Natural killer cell treated with Interleukin-12 subunit alpha and Interleukin-12 subunit beta and Interleukin-15 and Interleukin-18, amount 100 ng/mL, for 72 hours (primary cell): ENCODE results near the gene GATA2. TPM values are rescaled to one million over a fixed set of nuclear protein-coding genes. Genes with fewer than 3 reads are reported as not detected.
A peak's percentile ranks its signal among the peaks of the same experiment; 100 is the strongest.

ENCODE experiments used
- ATAC-seq, 2 donors: fragments of 150-1000 bp; cut with Tn5 transposase in 1 of 2; sonication (Bioruptor Pico), chemical (Tn5 transposase) in 1 of 2; 2 replicates each; pipeline ENCODE4 v1.10.0; 2021
- DNase-seq: peaks from one replicate; pipeline ENCODE4 v3.0.0; 2022; ENCODE audit warnings: low spot score
- H3K27ac Mint-ChIP-seq, 2 donors: 1 replicate in 1 of 2; 2 replicates in 1 of 2; pipeline ENCODE4 v1.8.0; 2022; ENCODE audit warnings: mixed read lengths in 2 of 2, mild to moderate bottlenecking in 1 of 2, moderate library complexity in 1 of 2
- H3K27me3 Mint-ChIP-seq, 2 donors: 1 replicate in 1 of 2; 2 replicates in 1 of 2; pipeline ENCODE4 v1.8.0; 2022; ENCODE audit warnings: mixed read lengths in 2 of 2
- H3K36me3 Mint-ChIP-seq: one replicate; pipeline ENCODE4 v1.8.0; 2022; ENCODE audit warnings: mixed read lengths
- H3K4me1 Mint-ChIP-seq, 2 donors: 1 replicate in 1 of 2; 2 replicates in 1 of 2; pipeline ENCODE4 v1.8.0; 2022; ENCODE audit warnings: low read depth in 2 of 2, mixed read lengths in 2 of 2, mild to moderate bottlenecking in 1 of 2
- H3K4me3 Mint-ChIP-seq: one replicate; pipeline ENCODE4 v1.8.0; 2022; ENCODE audit warnings: mixed read lengths
- H3K9me3 Mint-ChIP-seq: 2 replicates; pipeline ENCODE4 v1.8.0; 2022; ENCODE audit warnings: mixed read lengths
- total RNA-seq, 2 donors: library from RNA; stranded (reverse); gene quantifications; one replicate each; pipeline ENCODE4 v1.2.3, GENCODE V29; 2022

The GATA2 gene
- total RNA-seq, 2 donors from 2014 or later = 1.6 to 72.7 TPM

DNA sequence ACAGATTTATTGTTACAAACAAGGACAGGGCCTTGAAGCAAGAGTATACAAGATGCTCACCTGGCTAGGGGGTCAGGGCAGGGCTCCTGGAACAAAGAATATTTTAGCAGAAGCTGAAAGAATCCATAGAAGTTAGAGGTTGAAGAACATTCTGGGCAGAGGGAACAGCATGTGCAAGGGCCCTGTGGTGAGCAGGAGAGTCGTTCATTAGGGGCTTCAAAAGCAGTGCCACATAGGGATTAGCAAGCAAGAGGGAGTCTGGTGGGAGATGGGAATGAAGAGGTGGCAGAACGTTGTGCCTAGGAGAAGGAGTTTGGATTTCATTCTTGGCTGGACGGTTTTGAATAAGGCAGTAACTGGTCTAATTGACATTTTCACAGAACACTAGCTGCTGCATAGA, 49.2 kb downstream of the GATA2 start:
- Mint-ChIP-seq H3K4me1 (peaks cover 32 to 36% of the 10 kb centered on the region in 2 donors), H3K9me3 (peaks cover 21% of the 10 kb centered on the region), H3K27me3 (peaks cover 11 to 17% of the 10 kb centered on the region in 2 donors), H3K4me3 (no peak overlapping the region), H3K36me3 (peaks cover 12% of the 10 kb centered on the region), H3K27ac (no peak overlapping the region)
- ATAC-seq = no peak
- DNase-seq = no peak

DNA sequence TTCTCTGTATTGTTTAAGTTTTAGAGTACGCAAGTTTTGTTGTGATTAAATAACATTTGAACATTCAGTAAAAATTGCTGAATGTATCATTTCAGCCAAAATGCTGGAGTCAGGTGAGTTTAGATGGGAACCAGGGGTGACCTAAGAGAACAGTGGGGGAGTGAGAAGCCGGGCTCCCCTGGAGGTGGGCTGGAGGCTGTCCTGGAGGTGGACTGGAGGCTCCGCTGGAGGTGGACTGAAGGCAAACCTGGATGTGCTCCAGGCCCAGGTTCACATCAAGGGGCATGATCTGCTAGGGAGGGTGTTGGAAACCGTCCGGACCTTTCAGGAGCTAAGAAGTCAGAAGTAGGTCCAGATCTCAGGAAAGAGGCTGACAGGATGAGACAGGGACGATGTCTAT, 50.1 kb downstream of the GATA2 start:
- Mint-ChIP-seq H3K4me3 (no peak overlapping the region), H3K4me1 (peaks cover 26 to 30% of the 10 kb centered on the region in 2 donors), H3K9me3 (peaks cover 16% of the 10 kb centered on the region), H3K27me3 (peaks cover 11 to 17% of the 10 kb centered on the region in 2 donors), H3K36me3 (peaks cover 6% of the 10 kb centered on the region), H3K27ac (no peak overlapping the region)
- ATAC-seq (no peak), DNase-seq (no peak)

DNA sequence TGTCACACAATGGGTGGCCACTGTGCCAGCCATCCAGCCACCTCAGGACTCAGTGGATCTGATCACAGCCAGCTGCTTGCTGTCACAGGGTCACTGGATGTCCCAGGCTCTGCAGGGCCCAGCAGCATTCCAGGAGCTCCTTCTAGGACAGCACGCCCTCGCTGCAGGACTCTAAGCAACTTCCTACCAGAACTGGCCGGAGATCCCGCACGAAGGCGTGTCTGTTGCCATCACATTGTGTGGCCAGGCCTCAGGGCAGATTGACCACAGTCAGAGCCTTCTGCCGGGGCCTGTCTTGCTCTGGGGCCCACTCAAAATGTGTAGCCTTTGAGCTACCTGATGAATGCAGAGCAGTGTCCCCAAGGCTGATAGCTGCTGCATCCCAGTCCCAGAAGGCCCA, 50.9 kb downstream of the GATA2 start:
- Mint-ChIP-seq H3K27me3 (peaks cover 11 to 17% of the 10 kb centered on the region in 2 donors), H3K4me3 (no peak overlapping the region), H3K4me1 (peaks cover 19 to 22% of the 10 kb centered on the region in 2 donors), H3K36me3 (peaks cover 1% of the 10 kb centered on the region), H3K9me3 (peaks cover 12% of the 10 kb centered on the region), H3K27ac (no peak overlapping the region)
- ATAC-seq = no peak
- no peak for DNase-seq

DNA sequence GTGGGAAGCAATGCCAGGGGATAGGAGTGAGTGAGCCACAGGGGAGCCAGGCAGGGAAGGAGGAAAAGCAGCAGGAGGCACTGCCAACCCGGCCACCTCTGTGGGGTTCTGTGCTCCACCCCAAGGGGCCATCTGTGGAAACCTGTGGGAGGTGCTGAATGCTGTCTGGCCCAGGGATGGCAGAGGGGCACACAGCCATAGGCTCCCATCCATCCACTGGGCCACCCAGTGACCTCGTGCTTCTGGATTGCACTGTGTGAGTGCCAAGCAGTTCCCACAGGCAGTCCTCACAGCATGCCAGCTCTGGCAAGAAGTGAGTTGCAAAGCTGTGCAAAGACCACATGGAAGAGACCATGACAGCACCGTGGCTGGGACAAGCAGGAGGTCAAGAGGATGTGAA, 53.8 kb downstream of the GATA2 start:
- no peak overlapping the region for H3K4me3 Mint-ChIP-seq
- H3K9me3 Mint-ChIP-seq = no peaks in the 10 kb centered on the region
- DNase-seq (no peak), ATAC-seq (no peak)
- H3K27ac Mint-ChIP-seq = no peak overlapping the region
- peaks cover 22 to 29% of the 10 kb centered on the region in 2 donors for H3K27me3 Mint-ChIP-seq
- no peaks in the 10 kb centered on the region for H3K36me3 Mint-ChIP-seq
- H3K4me1 Mint-ChIP-seq = peaks cover 0 to 4% of the 10 kb centered on the region in 2 donors

DNA sequence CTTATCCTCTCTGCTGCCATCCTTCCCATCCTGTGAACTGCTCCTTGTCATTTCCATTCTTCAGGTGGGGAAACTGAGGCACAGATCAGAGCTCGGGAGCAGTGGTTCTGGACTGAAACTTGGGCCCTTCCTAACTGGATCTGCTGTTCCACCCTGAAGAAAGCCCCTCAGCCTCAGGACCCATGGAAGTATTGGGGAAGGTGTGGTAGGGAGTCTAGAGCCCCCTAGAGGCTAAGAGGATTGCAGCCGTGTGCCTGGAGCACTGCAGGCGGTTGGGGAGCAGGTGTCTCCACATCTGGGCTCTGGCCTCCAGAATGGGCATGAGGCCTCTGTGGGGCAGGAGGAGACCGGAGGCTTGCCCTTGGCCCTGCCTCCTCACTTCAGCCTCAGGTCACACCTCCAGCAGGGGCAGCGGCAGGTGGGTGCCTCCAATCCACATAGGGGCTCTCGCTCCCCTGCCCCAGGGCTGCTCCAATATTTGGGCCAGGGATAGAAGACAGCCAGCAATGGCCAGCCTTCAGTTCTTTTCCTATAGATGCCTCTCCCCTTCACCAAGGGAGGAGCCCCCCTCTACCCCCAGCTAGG, 54.4 kb downstream of the GATA2 start:
- DNase-seq (no peak), ATAC-seq (peak in 1 of 2 donors; percentile 18)
- H3K27ac Mint-ChIP-seq = no peak overlapping the region
- peaks cover 22 to 29% of the 10 kb centered on the region in 2 donors for H3K27me3 Mint-ChIP-seq
- no peaks in the 10 kb centered on the region for H3K9me3 Mint-ChIP-seq
- H3K4me3 Mint-ChIP-seq = no peak overlapping the region
- no peaks in the 10 kb centered on the region for H3K4me1 Mint-ChIP-seq
- H3K36me3 Mint-ChIP-seq = no peaks in the 10 kb centered on the region

DNA sequence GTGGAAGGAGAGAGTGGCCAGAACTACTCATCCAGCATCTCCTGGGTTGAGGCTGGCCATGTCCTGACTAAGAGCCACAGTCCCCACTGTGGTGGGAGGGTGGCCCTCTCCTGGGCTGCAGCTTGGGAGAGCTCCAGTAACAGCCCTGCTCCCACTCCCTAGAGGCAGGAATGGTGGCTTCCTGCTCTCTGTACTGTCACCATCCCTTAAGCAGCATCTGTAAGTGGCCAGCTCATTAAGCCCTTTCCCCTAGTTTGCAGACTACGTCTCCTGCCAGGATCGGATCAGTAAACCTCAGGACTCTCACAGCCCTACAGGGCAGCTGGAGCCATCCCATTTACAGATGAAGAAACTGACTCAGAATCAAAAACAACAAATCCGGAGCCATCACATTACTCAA, 56.8 kb downstream of the GATA2 start:
- H3K4me1 Mint-ChIP-seq = peaks cover 6 to 11% of the 10 kb centered on the region in 2 donors
- H3K4me3 Mint-ChIP-seq = no peak overlapping the region
- no peak overlapping the region for H3K27ac Mint-ChIP-seq
- no peaks in the 10 kb centered on the region for H3K9me3 Mint-ChIP-seq
- no peak for ATAC-seq
- peaks cover 33 to 41% of the 10 kb centered on the region in 2 donors for H3K27me3 Mint-ChIP-seq
- no peak for DNase-seq
- peaks cover 6% of the 10 kb centered on the region for H3K36me3 Mint-ChIP-seq

DNA sequence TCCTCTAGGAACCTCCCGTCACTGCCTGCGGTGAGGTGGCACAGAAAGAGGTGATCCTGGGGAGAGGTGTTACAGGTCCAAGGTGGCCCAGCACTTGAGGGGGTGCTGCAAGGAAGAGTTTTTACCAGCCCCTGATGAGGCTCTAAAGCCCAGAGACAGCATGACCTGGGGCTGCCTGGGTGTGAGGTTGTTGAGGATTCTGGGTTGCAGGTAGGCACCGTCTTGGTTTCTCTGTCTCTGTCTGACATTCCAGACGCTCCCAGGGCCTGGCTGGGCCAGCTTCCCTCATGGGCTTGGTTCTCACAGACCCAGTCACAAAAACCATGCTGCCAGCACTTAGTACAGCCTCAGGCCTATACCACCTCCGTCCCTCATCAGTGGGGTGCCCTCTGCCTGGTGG, 57.4 kb downstream of the GATA2 start:
- DNase-seq = no peak
- Mint-ChIP-seq H3K27me3 (peaks cover 34 to 45% of the 10 kb centered on the region in 2 donors), H3K27ac (no peak overlapping the region), H3K9me3 (no peaks in the 10 kb centered on the region), H3K4me1 (peaks cover 6 to 11% of the 10 kb centered on the region in 2 donors), H3K4me3 (no peak overlapping the region), H3K36me3 (peaks cover 6% of the 10 kb centered on the region)
- ATAC-seq = peak in 1 of 2 donors; percentile 14

DNA sequence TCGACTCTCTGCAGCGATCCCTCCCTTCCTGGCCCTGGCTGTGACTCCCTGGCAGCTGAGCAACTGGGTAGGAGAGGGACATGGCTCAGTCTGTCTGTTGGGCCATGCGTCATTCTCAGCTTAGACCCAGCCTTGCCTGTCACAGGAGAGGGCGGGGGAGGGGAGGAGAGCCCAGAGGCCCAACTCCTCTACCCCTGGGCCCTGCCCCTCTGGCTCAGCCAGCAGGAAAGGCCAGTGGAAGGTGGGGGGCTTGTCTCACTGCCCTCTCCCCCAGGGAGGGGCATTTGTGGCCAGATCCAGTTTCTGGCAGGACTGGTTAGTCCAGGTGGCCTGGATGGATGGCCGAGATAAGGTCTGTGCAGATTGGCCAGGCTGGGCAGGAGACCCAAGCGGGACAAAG, 57.9 kb downstream of the GATA2 start:
- H3K36me3 Mint-ChIP-seq = peaks cover 6% of the 10 kb centered on the region
- H3K9me3 Mint-ChIP-seq = no peaks in the 10 kb centered on the region
- DNase-seq = no peak
- H3K27ac Mint-ChIP-seq = no peak overlapping the region
- ATAC-seq = no peak
- H3K4me3 Mint-ChIP-seq = no peak overlapping the region
- peaks cover 36 to 45% of the 10 kb centered on the region in 2 donors for H3K27me3 Mint-ChIP-seq
- peaks cover 6 to 11% of the 10 kb centered on the region in 2 donors for H3K4me1 Mint-ChIP-seq

DNA sequence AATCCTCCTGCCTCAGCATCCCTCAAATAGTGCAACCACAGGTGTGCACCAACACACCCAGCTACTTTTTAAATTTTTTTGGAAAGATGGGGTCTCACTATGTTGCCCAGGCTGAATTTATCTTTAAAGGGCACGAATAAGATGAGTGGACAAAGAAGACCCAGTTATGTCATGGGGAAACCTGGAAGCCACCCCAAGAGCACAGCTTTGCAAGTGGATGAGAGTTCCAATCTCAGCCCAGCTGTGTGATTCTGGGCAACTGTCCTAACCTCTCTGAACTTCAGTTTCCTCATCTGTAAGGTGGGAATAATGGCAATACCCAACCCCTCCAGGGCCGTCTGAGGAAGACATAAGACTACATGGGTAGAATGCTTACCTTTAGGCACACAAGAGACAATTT, 58.5 kb downstream of the GATA2 start:
- Mint-ChIP-seq H3K4me3 (no peak overlapping the region), H3K27me3 (peaks cover 37 to 40% of the 10 kb centered on the region in 2 donors), H3K4me1 (peaks cover 6 to 11% of the 10 kb centered on the region in 2 donors), H3K9me3 (no peaks in the 10 kb centered on the region), H3K36me3 (peaks cover 6% of the 10 kb centered on the region), H3K27ac (no peak overlapping the region)
- ATAC-seq (no peak), DNase-seq (no peak)

DNA sequence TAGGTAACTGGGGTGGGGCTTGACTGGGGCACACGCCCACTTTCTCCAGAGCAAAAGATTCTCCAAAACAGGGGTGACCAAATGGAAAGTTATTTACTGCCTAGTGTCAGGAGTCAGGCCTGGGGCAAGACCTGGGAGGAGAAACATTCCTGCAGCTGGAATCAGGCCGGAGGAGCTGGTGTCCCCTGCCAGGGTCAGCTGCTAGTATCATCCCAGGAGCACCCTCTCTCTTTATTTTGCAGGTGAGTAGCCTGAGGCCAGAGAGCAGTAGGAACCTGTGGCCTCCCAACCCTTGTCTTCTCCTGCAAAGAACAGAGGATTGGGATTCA, 59.2 kb downstream of the GATA2 start:
- no peak overlapping the region for H3K4me3 Mint-ChIP-seq
- no peaks in the 10 kb centered on the region for H3K9me3 Mint-ChIP-seq
- peaks cover 6% of the 10 kb centered on the region for H3K36me3 Mint-ChIP-seq
- no peak for ATAC-seq
- no peak overlapping the region for H3K27ac Mint-ChIP-seq
- H3K4me1 Mint-ChIP-seq = peaks cover 6 to 11% of the 10 kb centered on the region in 2 donors
- DNase-seq = no peak
- H3K27me3 Mint-ChIP-seq = peaks cover 32 to 34% of the 10 kb centered on the region in 2 donors

DNA sequence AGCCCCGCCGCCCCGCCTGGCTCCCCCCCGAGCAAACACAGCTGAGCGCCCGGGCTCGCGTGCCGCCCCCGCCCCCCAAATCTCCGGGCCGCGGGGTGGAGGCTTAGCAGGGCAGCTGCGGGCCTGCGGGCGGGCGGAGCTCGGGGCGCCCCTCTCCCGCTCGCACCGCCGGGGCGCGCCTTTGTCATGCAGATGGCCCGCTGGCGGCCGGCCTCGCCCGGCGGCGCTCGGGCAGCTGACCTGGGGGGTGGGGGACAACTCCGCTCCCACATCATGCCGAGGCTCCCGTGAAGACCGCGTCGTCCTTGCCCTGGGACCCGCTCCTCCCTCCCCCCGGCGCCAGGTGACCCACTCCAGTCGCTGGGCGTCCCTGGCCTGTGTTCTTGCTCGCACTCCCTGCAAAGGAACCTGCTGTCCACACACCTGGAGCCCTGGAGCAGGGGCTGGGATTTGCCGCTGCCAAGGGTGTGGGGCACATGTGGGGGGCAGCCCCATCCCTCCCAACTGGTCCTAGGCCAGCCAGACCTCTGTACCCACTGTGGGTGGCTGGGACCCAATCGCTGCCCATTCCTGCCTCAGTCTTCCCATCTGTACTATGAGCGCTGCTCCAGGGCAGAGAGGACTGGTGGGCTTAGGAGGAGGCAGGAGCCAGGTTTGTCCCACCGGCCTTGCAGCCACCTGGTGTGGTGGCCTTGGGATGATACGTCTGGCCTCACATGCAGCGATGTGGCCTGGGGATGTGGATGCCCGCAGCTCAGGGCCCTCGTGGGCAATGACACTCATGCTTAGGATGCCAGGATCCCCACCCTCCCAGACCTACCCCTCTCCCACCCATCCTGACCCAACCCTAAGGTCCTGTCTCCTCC, 59.8 kb downstream of the GATA2 start:
- Mint-ChIP-seq H3K27ac (no peak overlapping the region), H3K27me3 (peaks cover 34 to 36% of the 10 kb centered on the region in 2 donors), H3K9me3 (no peaks in the 10 kb centered on the region), H3K4me1 (peaks cover 6 to 11% of the 10 kb centered on the region in 2 donors), H3K4me3 (no peak overlapping the region), H3K36me3 (peaks cover 6% of the 10 kb centered on the region)
- no peak for ATAC-seq
- DNase-seq = no peak

DNA sequence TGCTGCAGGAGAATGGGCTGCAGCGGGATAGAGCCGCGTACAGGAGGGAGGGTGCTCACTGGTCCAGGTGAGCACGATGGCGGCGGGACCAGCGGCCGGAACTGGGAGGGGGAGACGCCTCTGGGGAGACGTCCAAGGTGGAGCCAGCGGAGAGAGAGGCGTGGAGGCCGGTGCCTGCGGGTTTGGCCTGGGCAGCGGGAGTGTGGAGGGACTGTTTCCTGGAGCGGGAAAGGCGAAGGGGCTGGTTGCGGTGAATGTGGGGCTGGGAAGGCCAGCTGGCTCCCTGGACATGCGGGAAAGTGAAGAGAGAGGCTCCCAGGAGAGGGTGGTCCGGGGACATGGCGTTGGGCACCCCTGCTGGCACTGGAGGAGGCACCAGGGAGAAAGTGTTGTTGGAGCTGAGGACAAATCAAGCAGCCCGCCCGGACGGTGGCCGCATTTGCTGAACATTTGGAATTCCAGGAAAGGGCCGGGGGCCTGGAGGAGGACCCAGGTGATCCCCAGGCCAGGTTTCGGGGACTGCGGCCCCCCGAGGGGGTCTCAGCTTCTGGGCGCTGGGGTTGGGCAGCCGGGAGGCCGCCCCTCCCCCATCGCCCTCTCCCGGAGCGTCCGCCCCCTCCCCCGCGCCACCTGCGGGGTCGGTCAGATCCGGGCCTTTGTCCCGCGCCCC, 60.6 kb downstream of the GATA2 start:
- Mint-ChIP-seq H3K36me3 (peaks cover 6% of the 10 kb centered on the region), H3K9me3 (no peaks in the 10 kb centered on the region), H3K27ac (no peak overlapping the region), H3K27me3 (peaks cover 34 to 37% of the 10 kb centered on the region in 2 donors), H3K4me3 (peak overlapping the region; percentile 2), H3K4me1 (peaks cover 6 to 11% of the 10 kb centered on the region in 2 donors)
- no peak for DNase-seq
- ATAC-seq = no peak

DNA sequence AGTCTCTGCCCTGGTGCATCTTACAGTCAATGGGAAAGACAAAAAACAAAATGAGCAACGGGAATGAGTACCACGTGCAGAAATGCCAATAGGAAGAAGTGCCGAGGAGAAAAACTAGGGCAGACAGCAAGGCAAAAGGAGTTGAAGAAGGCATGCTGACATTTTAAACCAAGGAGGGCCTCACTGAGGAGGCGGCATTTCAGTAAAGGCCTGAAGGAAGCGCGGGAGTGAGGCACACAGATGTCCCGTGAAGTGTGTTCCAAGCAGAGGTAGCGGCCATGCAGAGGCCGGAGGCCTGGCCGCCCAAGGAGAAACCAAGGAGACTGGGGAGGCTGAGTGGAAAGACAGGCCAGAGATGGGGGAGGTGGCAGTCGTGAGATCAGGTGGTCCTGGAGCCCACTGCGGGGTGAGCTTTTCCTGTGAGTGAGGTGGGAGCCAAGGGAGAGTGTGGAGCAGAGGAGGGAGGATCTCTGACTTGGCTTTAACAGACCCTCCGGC, 61.1 kb downstream of the GATA2 start:
- H3K9me3 Mint-ChIP-seq = no peaks in the 10 kb centered on the region
- H3K27ac Mint-ChIP-seq = no peak overlapping the region
- H3K4me3 Mint-ChIP-seq = peak overlapping the region; percentile 2
- H3K27me3 Mint-ChIP-seq = peaks cover 34% of the 10 kb centered on the region in 2 donors
- ATAC-seq = no peak
- H3K4me1 Mint-ChIP-seq = peaks cover 6 to 11% of the 10 kb centered on the region in 2 donors
- H3K36me3 Mint-ChIP-seq = peaks cover 6% of the 10 kb centered on the region
- no peak for DNase-seq

DNA sequence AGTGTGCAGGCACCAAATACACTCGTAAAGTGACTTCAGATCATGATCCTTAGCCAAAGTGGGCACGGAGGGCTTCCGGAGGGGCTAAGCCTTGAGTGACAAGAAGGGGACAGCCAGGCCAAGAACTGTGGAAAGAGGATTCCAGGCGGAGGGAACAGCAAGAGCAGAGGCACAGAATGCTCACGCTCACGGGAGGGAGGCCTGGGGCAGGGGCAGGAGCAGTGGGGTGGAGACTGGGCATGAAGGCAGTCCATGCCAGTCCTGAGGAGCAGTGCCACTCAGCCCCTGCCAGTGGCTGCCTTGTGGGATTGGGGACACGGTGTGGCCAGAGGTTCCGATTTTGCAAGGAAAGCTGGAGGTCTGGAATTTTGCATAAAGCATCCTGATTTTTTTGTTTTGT, 62.3 kb downstream of the GATA2 start:
- Mint-ChIP-seq H3K9me3 (no peaks in the 10 kb centered on the region), H3K4me1 (peaks cover 6 to 11% of the 10 kb centered on the region in 2 donors), H3K4me3 (no peak overlapping the region), H3K27me3 (peaks cover 23 to 24% of the 10 kb centered on the region in 2 donors), H3K27ac (no peak overlapping the region), H3K36me3 (peaks cover 6% of the 10 kb centered on the region)
- ATAC-seq (no peak), DNase-seq (no peak)
